SJSA1 (cell line): ENCODE data around the gene RECQL5. TPM values are rescaled to one million over a fixed set of nuclear protein-coding genes. Genes with fewer than 3 reads are reported as not detected.
"Not testable (repeated sequence)": the region's sequence is repeated elsewhere in the genome, so short reads cannot be mapped to it uniquely, and the experiment has no call there.

Experiments
- DNase-seq, 2 experiments: peaks; one replicate each; pipeline ENCODE4 v3.0.0-alpha.2; 2015 to 2020; ENCODE audit warnings: low spot score in 2 of 2, low read depth in 1 of 2
- H3K27ac ChIP-seq: fragments of 250-450 bp; sonication (Bioruptor Pico); 2 replicates; pipeline ENCODE4 v1.5.1; 2020; ENCODE audit warnings: mild to moderate bottlenecking, moderate library complexity
- H3K27me3 ChIP-seq: fragments of 250-450 bp; sonication (Bioruptor Pico); replicated peaks from 2 replicates; pipeline ENCODE4 v1.5.1; 2020; ENCODE audit warnings: mild to moderate bottlenecking, moderate library complexity
- H3K36me3 ChIP-seq: fragments of 250-450 bp; sonication (Bioruptor Pico); 2 replicates; pipeline ENCODE4 v1.5.1; 2020; ENCODE audit warnings: mild to moderate bottlenecking
- H3K4me1 ChIP-seq: fragments of 250-450 bp; sonication (Bioruptor Pico); replicated peaks from 2 replicates; pipeline ENCODE4 v1.6.1; 2021; ENCODE audit warnings: mild to moderate bottlenecking
- H3K4me3 ChIP-seq: fragments of 250-450 bp; sonication (Bioruptor Pico); 2 replicates; pipeline ENCODE4 v1.5.1; 2020; ENCODE audit warnings: mild to moderate bottlenecking
- H3K9me3 ChIP-seq: fragments of 250-450 bp; sonication (Bioruptor Pico); replicated peaks from 2 replicates; pipeline ENCODE4 v1.5.1; 2020; ENCODE audit warnings: mild to moderate bottlenecking
- total RNA-seq: library from RNA; depleted of rRNA; stranded (reverse); fragments of >200 nt; shearing (Covaris generic); gene quantifications from 2 replicates; pipeline ENCODE4 v1.2.3, GENCODE V29; 2014

RECQL5 gene
- total RNA-seq, 1 experiment from 2014 or later, result 15.7 TPM

DNA sequence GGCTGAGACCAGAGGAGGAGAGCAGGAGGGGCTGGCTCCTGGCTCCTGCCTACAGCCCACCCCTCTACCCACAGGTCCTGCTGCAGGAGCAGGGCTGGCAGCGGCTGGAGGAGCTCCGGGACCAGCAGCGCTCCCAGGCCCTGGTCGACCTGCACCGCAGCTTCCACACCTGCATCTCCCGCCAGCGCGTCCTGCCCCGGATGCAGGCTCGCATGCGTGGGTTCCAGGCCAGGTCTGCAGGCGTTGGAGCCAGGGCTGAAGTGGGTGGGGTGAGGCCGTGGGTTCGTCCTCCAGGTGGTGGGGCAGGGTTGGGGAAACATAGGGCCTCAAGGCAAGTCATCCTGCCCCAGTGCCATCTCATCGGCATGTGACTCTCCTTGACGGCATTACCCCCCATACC lies 61.2 kb downstream of the RECQL5 start:
- H3K36me3 ChIP-seq, result no peaks in the 10 kb centered on the region
- no peaks in the 10 kb centered on the region for H3K4me1 ChIP-seq
- no peaks in the 10 kb centered on the region for H3K9me3 ChIP-seq
- DNase-seq, result no peak
- H3K27ac ChIP-seq, result no peak overlapping the region
- H3K27me3 ChIP-seq, result no peaks in the 10 kb centered on the region
- H3K4me3 ChIP-seq, result no peak overlapping the region

DNA sequence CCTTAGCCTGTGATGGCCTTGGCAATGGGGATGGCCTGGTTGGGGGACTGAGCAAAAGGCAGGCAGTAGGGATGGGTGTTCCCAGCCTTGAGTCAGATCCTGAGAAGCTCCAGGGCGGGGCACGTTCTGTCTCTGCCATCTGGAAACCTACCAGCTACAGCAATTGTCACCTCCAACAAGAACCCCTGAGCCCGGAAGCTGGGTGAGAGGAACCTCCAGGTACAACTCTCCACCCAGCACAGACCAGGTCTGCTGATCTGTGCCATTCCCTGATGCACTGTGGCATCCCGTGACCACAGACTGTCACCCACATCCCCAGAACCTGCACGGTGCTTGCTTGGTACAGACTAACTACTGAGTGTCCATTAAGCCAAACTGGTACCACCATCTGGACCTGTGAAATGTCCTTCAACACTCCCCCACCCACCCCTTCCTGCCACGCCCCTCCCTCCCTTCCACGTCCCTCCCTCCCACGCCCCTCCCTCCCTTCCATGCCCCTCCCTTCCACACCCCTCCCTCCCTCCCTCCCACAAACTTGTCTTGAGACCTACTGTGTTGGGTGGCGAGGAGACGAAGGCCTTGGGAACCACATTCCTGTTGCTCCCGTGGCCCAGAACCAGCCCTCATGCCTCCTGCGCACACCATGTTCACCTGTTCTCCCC lies 62.8 kb downstream of the RECQL5 start:
- Histone ChIP-seq H3K9me3 (no peaks in the 10 kb centered on the region), H3K27me3 (no peaks in the 10 kb centered on the region), H3K36me3 (no peaks in the 10 kb centered on the region), H3K27ac (no peak overlapping the region), H3K4me3 (no peak overlapping the region), H3K4me1 (no peaks in the 10 kb centered on the region)
- DNase-seq, result no peak

DNA sequence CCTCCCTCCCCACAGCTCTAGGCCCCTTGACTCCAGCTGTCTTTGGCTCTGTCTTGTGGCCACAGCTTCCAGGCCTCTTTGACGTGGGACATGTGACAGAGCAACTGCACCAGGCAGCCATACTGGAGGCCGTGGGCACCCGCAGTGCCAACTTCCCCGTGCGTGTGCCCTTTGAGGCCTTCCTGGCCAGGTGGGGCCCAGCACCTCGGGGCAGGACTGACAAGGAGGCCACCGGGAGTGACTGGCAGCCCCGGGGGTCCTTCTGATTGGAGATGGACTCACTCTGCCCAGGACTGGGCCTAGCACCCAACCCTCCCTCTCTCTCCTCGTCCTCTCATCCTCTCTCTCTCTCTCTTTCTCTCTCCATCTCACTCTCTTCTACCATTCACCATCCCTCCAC lies 63.8 kb downstream of the RECQL5 start:
- DNase-seq, result no peak
- Histone ChIP-seq H3K9me3 (no peaks in the 10 kb centered on the region), H3K27ac (no peak overlapping the region), H3K36me3 (no peaks in the 10 kb centered on the region), H3K27me3 (no peaks in the 10 kb centered on the region), H3K4me1 (no peaks in the 10 kb centered on the region), H3K4me3 (no peak overlapping the region)

DNA sequence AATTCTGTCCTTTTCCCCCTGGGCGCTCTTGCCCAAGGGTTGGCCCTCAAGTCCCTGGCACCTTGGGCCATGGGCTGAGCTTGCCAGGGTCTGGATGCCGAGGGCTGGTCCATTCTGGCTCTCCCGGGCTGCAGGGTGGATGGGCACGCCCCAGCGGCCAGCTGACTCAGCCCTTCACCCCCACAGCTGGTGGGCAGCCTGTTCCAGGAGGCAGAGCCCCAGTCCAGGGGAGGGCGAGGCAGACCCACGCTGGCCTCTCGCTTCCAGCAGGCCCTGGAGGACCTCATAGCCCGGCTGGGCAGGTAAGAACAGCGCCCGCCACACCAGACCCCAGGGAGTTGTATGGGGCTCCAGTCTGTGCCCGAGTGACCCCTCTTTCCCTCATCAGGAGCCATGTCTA lies 64.3 kb downstream of the RECQL5 start:
- Histone ChIP-seq H3K36me3 (no peaks in the 10 kb centered on the region), H3K27ac (no peak overlapping the region), H3K4me3 (no peak overlapping the region), H3K27me3 (no peaks in the 10 kb centered on the region), H3K9me3 (no peaks in the 10 kb centered on the region), H3K4me1 (no peaks in the 10 kb centered on the region)
- DNase-seq, result no peak

DNA sequence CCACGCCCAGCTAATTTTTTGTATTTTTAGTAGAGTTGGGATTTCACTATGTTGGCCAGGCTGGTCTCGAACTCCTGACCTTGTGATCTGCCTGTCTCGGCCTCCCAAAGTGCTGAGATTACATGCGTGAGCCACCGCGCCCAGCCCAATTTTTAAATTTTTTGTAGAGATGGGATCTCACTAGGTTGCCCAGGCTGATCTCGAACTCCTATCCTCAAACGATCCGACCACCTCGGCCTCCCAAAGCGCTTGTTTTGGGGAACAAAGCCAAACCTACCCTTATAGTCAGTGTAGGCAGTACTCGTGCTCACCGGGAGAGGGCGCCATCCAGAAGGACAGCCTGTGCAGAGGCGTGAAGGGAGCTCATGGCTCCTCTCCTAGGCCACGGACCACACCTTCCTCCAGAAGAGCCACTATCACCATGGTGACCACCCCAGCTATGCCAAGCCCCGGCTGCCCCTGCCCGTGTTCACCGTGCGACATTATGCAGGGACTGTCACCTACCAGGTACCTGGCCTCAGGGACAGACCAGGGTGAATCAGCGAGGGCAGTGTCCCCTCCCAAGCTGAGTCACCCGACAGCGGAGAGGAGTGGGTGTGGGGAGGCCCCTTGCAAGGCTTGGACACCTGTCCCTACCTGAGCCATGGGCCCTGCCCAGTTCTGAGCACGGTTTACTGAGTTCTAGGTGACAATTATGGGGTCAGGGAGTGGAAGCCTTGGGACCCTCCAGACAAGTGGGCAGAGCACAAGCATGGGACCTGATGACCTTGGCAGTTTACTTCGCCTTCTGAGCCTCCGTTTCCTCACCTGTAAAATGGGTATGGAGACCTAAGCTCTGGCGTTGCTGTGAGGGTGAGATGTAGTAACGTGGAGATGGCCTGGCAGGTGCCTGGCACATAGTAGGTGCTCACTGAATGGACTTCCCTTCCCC lies 65.6 kb downstream of the RECQL5 start:
- H3K4me3 ChIP-seq, result no peak overlapping the region
- no peaks in the 10 kb centered on the region for H3K36me3 ChIP-seq
- peak; percentile 50 to 81 for DNase-seq
- no peak overlapping the region for H3K27ac ChIP-seq
- H3K27me3 ChIP-seq, result no peaks in the 10 kb centered on the region
- H3K4me1 ChIP-seq, result no peaks in the 10 kb centered on the region
- no peaks in the 10 kb centered on the region for H3K9me3 ChIP-seq

DNA sequence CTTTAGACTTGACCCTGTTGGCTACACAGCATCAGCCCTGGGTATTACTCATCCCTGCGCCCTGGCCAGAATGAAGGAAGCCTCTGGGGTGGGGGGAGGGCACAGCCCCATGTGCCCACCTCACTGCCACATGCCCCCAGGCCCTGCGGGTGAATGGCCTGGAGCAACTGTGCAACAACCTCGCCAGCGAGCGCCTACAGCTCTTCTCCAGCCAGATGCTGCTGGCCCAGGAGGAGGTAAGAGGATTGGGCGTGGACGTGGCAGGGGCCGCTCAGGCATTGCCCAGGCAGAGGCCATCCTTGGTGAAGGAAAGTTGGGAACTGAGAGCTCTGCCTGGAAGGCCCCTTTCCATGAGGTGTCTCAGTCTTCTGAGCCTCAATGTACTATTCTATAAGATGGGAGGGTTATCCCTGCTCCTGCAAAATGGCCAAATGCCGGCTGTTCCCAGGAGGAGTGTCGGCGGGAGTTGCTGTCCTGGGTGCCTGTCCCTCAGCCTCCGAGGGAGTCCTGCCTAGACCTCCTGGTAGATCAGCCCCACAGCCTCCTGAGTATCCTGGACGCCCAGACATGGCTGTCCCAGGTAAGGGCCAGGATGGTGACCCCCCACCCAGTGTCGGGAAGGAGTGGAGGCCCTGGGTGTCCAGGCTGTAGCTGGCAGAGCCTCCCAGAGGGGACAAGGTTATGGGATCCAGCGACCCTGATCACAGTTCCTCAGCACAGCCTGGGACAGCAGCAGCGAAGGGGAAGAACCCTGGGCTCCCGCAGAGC lies 70.5 kb downstream of the RECQL5 start:
- Histone ChIP-seq H3K4me1 (no peaks in the 10 kb centered on the region), H3K27me3 (0 out of 2 replicates have a peak, but pooled peaks cover 2% of the 10 kb centered on the region), H3K27ac (no peak overlapping the region), H3K9me3 (no peaks in the 10 kb centered on the region), H3K36me3 (no peaks in the 10 kb centered on the region), H3K4me3 (no peak overlapping the region)
- DNase-seq, result no peak

DNA sequence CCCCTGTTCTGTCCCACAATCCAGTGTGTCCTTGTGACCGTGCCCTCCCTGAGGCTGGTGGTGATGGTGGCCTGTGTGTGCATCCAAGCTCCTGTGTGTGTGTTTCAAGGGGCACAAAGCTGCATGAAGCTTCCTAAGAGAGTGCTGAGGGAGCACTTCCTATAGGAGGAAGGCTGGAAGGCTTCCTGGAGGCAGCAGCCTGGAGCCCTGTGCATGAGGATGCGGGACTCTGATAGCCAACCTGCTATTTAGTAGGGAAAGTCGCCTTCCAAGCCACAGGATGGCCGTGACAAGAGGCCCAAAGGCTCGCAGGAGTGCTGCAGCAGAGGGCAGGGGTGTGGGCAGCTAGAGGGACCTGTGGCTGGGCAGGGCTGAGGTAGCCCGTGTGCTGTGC lies 71.0 kb downstream of the RECQL5 start:
- H3K4me1 ChIP-seq, result no peaks in the 10 kb centered on the region

DNA sequence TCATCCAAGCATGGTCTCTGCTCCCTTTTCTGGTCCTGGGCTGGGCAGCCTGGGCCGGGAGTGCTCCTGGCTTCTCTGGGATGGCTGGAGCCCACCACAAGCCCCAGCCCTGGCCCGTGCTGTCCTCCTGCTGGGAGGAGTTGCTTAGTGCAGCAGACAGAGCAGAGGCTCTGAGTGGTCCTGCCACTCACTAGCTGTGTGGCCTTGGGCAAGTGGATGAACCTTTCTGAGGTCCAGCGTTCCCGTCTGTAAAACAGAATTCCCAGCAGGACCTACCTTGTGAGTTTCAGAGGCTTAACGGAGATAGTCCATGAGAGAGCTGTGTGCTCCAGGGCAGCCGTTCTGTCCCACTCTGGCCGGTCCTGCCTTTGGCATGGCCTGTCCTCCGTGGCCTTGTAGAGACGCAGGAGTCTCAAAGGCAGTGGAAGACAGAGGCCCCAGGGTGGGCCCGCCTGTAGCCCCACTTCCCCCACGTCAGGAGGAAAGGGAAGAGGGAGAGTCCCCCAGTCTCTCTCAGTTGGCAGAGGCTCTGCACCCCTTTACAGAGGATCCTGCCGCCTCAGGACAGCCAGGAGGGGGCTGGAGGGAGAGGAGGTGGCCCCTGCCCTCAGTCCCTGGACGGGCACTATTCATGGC lies 71.6 kb downstream of the RECQL5 start:
- Histone ChIP-seq H3K27ac (no peak overlapping the region), H3K4me3 (no peak overlapping the region), H3K4me1 (no peaks in the 10 kb centered on the region), H3K27me3 (0 out of 2 replicates have a peak, but pooled peaks cover 2% of the 10 kb centered on the region), H3K9me3 (no peaks in the 10 kb centered on the region; the same call in 1 of the 2 replicates), H3K36me3 (no peaks in the 10 kb centered on the region)
- DNase-seq, result no peak

More for the DNA sequence above, 71.0 kb downstream of the RECQL5 start:
- Histone ChIP-seq H3K9me3 (no peaks in the 10 kb centered on the region), H3K27me3 (0 out of 2 replicates have a peak, but pooled peaks cover 2% of the 10 kb centered on the region), H3K4me3 (no peak overlapping the region), H3K27ac (no peak overlapping the region), H3K36me3 (no peaks in the 10 kb centered on the region)
- DNase-seq, result no peak

DNA sequence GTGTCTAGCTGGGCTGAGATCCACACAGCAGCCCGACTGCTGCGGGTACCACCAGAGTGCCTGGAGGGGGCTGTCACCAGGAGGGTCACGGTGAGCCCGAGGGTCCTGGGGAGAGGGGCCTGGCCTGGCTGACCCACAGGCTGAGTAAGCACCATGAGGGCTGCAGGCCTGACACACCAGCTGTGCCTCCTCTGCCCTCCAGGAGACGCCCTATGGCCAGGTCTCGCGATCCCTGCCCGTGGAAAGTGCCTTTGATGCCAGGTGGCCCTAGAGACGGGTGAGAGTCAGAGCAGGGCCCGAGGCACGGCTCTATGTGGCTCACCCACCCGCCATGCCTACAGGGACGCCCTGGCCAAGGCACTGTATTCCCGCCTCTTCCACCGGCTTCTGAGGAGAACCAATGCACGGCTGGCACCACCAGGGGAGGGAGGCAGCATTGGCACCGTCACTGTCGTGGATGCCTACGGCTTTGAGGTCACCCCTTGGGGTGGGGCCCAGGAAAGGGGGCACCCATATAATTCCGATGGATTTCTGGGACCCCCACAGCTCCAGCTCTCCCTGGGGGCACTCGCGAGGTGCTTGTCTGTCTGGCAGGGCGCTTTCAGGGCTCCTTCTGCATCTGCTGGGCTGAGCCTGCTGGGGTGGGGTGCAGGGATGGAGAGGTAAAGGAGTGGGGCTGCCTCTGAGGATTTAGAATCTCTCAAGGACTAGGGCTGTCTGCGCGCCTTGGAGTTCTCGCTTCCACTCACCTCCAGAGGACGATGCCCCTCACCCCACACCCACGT lies 72.3 kb downstream of the RECQL5 start:
- Histone ChIP-seq H3K4me3 (no peak overlapping the region), H3K27me3 (0 out of 2 replicates have a peak, but pooled peaks cover 2% of the 10 kb centered on the region), H3K36me3 (no peaks in the 10 kb centered on the region), H3K4me1 (peaks cover 1% of the 10 kb centered on the region), H3K27ac (no peak overlapping the region), H3K9me3 (peaks cover 5% of the 10 kb centered on the region; the same call in 1 of the 2 replicates)
- no peak for DNase-seq

DNA sequence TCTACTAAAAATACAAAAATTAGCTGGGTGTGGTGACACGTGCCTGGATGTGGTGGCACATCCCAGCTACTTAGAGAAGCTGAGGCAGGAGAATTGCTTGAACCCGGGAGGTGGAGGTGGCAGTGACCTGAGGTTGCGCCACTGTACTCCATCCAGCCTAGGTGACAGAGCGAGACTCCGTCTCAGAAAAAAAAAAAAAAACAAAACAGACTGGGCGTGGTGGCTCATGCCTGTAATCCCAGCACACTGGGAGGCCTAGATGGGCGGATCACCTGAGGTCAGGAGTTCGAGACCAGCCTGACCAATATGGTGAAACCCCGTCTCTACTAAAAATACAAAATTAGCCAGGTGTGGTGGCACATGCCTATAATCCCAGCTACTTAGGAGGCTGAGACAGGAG lies 73.5 kb downstream of the RECQL5 start:
- not testable (repeated sequence) for H3K9me3 ChIP-seq, H3K4me3 ChIP-seq, H3K27me3 ChIP-seq, H3K36me3 ChIP-seq, H3K27ac ChIP-seq, DNase-seq
- H3K4me1 ChIP-seq, result peaks cover 12% of the 10 kb centered on the region

DNA sequence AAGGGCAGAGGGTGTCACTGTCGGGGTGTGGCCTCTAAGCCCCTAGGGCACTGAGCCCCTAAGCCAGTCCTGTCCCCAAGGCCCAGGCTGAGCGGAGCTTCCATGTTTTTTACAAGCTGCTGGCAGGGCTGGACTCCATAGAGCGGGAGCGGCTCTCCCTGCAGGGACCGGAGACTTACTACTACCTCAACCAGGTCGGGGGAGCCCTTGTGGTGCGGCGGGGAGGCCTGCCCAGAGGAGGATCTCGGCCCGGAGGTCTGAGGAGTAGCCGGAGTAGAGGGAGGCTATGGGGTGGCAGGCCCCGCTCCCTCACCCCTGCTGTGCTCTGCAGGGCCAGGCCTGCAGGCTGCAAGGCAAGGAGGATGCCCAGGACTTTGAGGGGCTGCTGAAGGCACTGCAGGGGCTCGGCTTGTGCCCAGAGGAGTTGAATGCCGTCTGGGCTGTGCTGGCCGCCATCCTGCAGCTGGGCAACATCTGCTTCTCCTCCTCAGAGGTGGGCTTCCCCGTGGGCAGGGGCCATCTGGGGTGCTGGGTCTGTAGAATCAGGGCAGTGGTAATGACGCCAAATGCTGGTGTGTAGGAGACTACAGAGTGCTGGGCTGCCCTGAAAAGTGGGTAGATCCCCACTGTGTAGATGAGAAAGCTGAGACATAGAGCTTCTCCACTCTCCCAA lies 74.5 kb downstream of the RECQL5 start:
- H3K27ac ChIP-seq, result no peak overlapping the region
- peaks cover 16% of the 10 kb centered on the region for H3K27me3 ChIP-seq
- no peak for DNase-seq
- H3K4me3 ChIP-seq, result no peak overlapping the region
- H3K36me3 ChIP-seq, result peaks cover 7% of the 10 kb centered on the region
- peaks cover 16% of the 10 kb centered on the region for H3K4me1 ChIP-seq
- peaks cover 15% of the 10 kb centered on the region for H3K9me3 ChIP-seq

DNA sequence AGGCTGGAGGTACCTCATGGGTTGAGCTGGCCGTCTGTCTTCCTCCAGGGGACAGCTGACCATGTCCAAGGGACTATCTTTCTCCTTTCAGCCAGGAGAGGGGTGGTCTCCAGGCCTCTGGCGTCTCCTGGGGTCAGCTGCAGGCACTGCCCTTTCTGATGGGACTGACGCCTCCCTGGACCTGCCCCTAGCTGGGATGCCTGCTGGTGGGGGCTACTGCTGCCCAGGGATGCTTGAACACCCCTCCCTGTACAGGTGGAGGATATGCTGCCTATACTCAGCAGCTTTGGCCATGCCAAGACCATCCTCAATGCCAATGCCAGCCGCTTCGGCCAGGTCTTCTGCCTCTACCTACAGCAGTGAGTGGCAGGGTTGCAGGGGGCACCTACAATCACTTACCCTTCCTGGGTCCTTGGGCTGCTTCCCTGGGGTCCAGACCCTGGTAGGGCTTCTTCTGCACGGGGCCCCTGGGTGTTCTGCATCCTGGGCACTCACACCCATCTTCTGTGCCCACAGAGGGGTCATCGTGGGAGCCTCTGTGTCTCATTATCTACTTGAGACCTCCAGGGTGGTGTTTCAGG lies 75.1 kb downstream of the RECQL5 start:
- H3K36me3 ChIP-seq, result peaks cover 7% of the 10 kb centered on the region
- no peak overlapping the region for H3K4me3 ChIP-seq
- peaks cover 22% of the 10 kb centered on the region for H3K27me3 ChIP-seq
- DNase-seq, result no peak
- H3K9me3 ChIP-seq, result peaks cover 15% of the 10 kb centered on the region
- peaks cover 16% of the 10 kb centered on the region for H3K4me1 ChIP-seq
- H3K27ac ChIP-seq, result no peak overlapping the region
